Measurements from ENCODE around the gene MRLN. TPM values are rescaled to one million over a fixed set of nuclear protein-coding genes. Genes with fewer than 3 reads are reported as not detected.

Gene MRLN
- polyA plus RNA-seq, 1 of the 3 experiments (the other 2 are of a cell fraction): not detected

GRCh38 chr10:59748834-59749233, 4.4 kb downstream of the MRLN start:
- TF ChIP-seq, protein P1, sequence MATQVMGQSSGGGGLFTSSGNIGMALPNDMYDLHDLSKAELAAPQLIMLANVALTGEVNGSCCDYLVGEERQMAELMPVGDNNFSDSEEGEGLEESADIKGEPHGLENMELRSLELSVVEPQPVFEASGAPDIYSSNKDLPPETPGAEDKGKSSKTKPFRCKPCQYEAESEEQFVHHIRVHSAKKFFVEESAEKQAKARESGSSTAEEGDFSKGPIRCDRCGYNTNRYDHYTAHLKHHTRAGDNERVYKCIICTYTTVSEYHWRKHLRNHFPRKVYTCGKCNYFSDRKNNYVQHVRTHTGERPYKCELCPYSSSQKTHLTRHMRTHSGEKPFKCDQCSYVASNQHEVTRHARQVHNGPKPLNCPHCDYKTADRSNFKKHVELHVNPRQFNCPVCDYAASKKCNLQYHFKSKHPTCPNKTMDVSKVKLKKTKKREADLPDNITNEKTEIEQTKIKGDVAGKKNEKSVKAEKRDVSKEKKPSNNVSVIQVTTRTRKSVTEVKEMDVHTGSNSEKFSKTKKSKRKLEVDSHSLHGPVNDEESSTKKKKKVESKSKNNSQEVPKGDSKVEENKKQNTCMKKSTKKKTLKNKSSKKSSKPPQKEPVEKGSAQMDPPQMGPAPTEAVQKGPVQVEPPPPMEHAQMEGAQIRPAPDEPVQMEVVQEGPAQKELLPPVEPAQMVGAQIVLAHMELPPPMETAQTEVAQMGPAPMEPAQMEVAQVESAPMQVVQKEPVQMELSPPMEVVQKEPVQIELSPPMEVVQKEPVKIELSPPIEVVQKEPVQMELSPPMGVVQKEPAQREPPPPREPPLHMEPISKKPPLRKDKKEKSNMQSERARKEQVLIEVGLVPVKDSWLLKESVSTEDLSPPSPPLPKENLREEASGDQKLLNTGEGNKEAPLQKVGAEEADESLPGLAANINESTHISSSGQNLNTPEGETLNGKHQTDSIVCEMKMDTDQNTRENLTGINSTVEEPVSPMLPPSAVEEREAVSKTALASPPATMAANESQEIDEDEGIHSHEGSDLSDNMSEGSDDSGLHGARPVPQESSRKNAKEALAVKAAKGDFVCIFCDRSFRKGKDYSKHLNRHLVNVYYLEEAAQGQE (IDR thresholded peaks at IDR 0.05; ENCODE audit: low read depth, low read length): no peak
- TF ChIP-seq FOXJ3 (CRISPR knock-in tag; IDR thresholded peaks at IDR 0.05): no peak
- no peak for TF ChIP-seq EP300 (IDR thresholded peaks at IDR 0.05; ENCODE audit: borderline replicate concordance in 1 of 2, low read depth in 1 of 2, low read length in 1 of 2)
- TF ChIP-seq GATA2 (CRISPR knock-in tag; IDR thresholded peaks at IDR 0.05): no peak
- no peak for TF ChIP-seq EZH2phosphoT487 (IDR thresholded peaks at IDR 0.05; ENCODE audit: borderline replicate concordance, low read depth)
- TF ChIP-seq JUND (IDR thresholded peaks at IDR 0.05): no peak
- no peak for TF ChIP-seq SMC3 (IDR thresholded peaks at IDR 0.05; ENCODE audit: low read depth, low read length)
- TF ChIP-seq, protein P2, sequence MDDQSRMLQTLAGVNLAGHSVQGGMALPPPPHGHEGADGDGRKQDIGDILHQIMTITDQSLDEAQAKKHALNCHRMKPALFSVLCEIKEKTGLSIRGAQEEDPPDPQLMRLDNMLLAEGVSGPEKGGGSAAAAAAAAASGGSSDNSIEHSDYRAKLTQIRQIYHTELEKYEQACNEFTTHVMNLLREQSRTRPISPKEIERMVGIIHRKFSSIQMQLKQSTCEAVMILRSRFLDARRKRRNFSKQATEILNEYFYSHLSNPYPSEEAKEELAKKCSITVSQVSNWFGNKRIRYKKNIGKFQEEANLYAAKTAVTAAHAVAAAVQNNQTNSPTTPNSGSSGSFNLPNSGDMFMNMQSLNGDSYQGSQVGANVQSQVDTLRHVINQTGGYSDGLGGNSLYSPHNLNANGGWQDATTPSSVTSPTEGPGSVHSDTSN (IDR thresholded peaks at IDR 0.05): no peak
- no peak for TF ChIP-seq FOSL2 (IDR thresholded peaks at IDR 0.05; ENCODE audit: borderline replicate concordance, low read depth)
- TF ChIP-seq RFX5 (IDR thresholded peaks at IDR 0.05; ENCODE audit: low read length): no peak
- no peak for TF ChIP-seq MXI1 (IDR thresholded peaks at IDR 0.05; ENCODE audit: low read depth, low read length)
- TF ChIP-seq POLR2AphosphoS5 (IDR thresholded peaks at IDR 0.05; ENCODE audit: low read depth, low read length): no peak
- no peak for TF ChIP-seq NRF1 (IDR thresholded peaks at IDR 0.05; ENCODE audit: low read depth, low read length)
- no peak for TF ChIP-seq FOXM1 (IDR thresholded peaks at IDR 0.05; ENCODE audit: low read depth)
- TF ChIP-seq, protein P3, sequence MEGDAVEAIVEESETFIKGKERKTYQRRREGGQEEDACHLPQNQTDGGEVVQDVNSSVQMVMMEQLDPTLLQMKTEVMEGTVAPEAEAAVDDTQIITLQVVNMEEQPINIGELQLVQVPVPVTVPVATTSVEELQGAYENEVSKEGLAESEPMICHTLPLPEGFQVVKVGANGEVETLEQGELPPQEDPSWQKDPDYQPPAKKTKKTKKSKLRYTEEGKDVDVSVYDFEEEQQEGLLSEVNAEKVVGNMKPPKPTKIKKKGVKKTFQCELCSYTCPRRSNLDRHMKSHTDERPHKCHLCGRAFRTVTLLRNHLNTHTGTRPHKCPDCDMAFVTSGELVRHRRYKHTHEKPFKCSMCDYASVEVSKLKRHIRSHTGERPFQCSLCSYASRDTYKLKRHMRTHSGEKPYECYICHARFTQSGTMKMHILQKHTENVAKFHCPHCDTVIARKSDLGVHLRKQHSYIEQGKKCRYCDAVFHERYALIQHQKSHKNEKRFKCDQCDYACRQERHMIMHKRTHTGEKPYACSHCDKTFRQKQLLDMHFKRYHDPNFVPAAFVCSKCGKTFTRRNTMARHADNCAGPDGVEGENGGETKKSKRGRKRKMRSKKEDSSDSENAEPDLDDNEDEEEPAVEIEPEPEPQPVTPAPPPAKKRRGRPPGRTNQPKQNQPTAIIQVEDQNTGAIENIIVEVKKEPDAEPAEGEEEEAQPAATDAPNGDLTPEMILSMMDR (IDR thresholded peaks at IDR 0.05): no peak
- no peak for TF ChIP-seq CHD2 (IDR thresholded peaks at IDR 0.05; ENCODE audit: low read length, partially characterized antibody)
- TF ChIP-seq RAD21 (IDR thresholded peaks at IDR 0.05; ENCODE audit: low read length): no peak
- no peak for TF ChIP-seq YY1 (IDR thresholded peaks at IDR 0.05; ENCODE audit: low read depth)
- H3K27ac ChIP-seq (ENCODE audit: low read depth in 2 of 2, low read length in 1 of 2): no peak overlapping the region
- 23% methylated on average over 1 of the region's 1 CpG for WGBS (ENCODE audit: low lambda C conversion rate)
- no peak for DNase-seq
- CTCF ChIA-PET: no interaction called here
- H4K20me1 ChIP-seq (ENCODE audit: insufficient read depth): no peaks in the 10 kb centered on the region
- no peaks in the 10 kb centered on the region for H3K36me3 ChIP-seq (replicated peaks in 1 of 2; ENCODE audit: control insufficient read depth in 1 of 2, insufficient read depth in 2 of 2, low read length in 1 of 2)
- no peak overlapping the region for H3K4me2 ChIP-seq
- H3K9ac ChIP-seq: no peak overlapping the region
- H3K4me3 ChIP-seq (ENCODE audit: low read depth in 2 of 2, low read length in 1 of 2): no peak overlapping the region
- no peaks in the 10 kb centered on the region for H3K4me1 ChIP-seq (ENCODE audit: control insufficient read depth in 1 of 2, insufficient read depth in 2 of 2, low read depth in 1 of 2, low read length in 1 of 2)
- H2AFZ ChIP-seq (ENCODE audit: low read depth): no peak overlapping the region
- H3K9me2 ChIP-seq: no peaks in the 10 kb centered on the region
- H3K9me3 ChIP-seq: no peaks in the 10 kb centered on the region
- H3F3A ChIP-seq (replicated peaks; ENCODE audit: insufficient read depth): no peaks in the 10 kb centered on the region
- POLR2A ChIA-PET: no interaction called here
- no peaks in the 10 kb centered on the region for H3K79me2 ChIP-seq (ENCODE audit: insufficient read depth)
- no peaks in the 10 kb centered on the region; the same call in 1 of the 2 replicates for H3K27me3 ChIP-seq (ENCODE audit: insufficient read depth)

Measured in SK-N-SH (cell line).